Parathyroid adenoma (tissue), 2 donors: Measurements from ENCODE around the gene RDM1.

Source experiments
- H2AFZ ChIP-seq: fragments of 300-600 bp; sonication (generic); one replicate; pipeline ENCODE4 v1.7.0; 2017; ENCODE audit warnings: antibody characterized with exemption, mild to moderate bottlenecking
- H3K27ac ChIP-seq: fragments of 300-600 bp; sonication (generic); one replicate; pipeline ENCODE4 v1.7.0; 2017
- H3K27me3 ChIP-seq: fragments of 300-600 bp; sonication (generic); one replicate; pipeline ENCODE4 v1.7.0; 2017; ENCODE audit warnings: low read length; ENCODE audit not compliant: control insufficient read depth, insufficient read depth
- H3K36me3 ChIP-seq: fragments of 300-600 bp; sonication (generic); one replicate; pipeline ENCODE4 v1.7.0; 2017; ENCODE audit warnings: low read length; ENCODE audit not compliant: control insufficient read depth, insufficient read depth
- H3K4me1 ChIP-seq: fragments of 300-600 bp; sonication (generic); one replicate; pipeline ENCODE4 v1.7.0; 2017; ENCODE audit warnings: control low read depth
- H3K4me2 ChIP-seq: fragments of 300-600 bp; sonication (generic); one replicate; pipeline ENCODE4 v1.7.0; 2017; ENCODE audit warnings: low read length
- H3K4me3 ChIP-seq: fragments of 300-600 bp; sonication (generic); one replicate; pipeline ENCODE4 v1.7.0; 2017; ENCODE audit warnings: low read depth, low read length
- H3K79me2 ChIP-seq: fragments of 300-600 bp; sonication (generic); one replicate; pipeline ENCODE4 v1.7.0; 2017; ENCODE audit warnings: control low read depth
- H3K9ac ChIP-seq: fragments of 300-600 bp; sonication (generic); one replicate; pipeline ENCODE4 v1.7.0; 2017; ENCODE audit warnings: mild to moderate bottlenecking
- H3K9me3 ChIP-seq: fragments of 300-600 bp; sonication (generic); one replicate; pipeline ENCODE4 v1.7.0; 2017; ENCODE audit warnings: low read length; ENCODE audit not compliant: control insufficient read depth
- CTCF ChIP-seq: fragments of 300-600 bp; sonication (generic); IDR thresholded peaks from one replicate; pipeline ENCODE4 v1.7.0; 2017; ENCODE audit warnings: antibody characterized with exemption, mild to moderate bottlenecking
- donor health status: primary hyperparathyroidism.

The RDM1 gene

DNA sequence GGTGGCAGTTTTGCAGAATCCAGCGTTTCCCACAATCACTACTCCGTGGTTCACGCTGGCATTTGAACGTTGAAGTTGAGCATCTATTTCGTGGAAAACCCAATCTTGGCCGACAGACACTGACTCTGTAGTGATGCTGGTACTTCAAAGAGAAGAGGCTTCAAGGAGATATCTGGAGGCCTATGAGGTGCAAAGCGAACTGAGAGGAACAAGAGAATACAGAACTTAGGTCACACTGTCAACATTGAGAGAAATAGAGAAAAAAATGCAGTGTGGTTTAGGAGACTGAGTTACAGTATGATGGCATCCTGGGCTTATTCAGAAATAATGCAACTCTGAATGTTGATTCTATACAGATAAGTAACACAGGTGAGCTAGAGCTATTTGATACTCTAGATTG lies 34.7 kb upstream of the RDM1 start:
- H3K27me3 ChIP-seq = no peaks in the 10 kb centered on the region
- H2AFZ ChIP-seq = no peak overlapping the region
- H3K27ac ChIP-seq = no peak overlapping the region
- no peak overlapping the region for H3K4me3 ChIP-seq
- no peak for TF ChIP-seq CTCF
- no peaks in the 10 kb centered on the region for H3K79me2 ChIP-seq
- H3K4me1 ChIP-seq = no peaks in the 10 kb centered on the region
- no peaks in the 10 kb centered on the region for H3K9me3 ChIP-seq
- no peaks in the 10 kb centered on the region for H3K36me3 ChIP-seq
- no peak overlapping the region for H3K4me2 ChIP-seq
- no peak overlapping the region for H3K9ac ChIP-seq

- Histone ChIP-seq H3K79me2 (no peaks in the 10 kb centered on the region), H3K27ac (no peak overlapping the region), H2AFZ (no peak overlapping the region), H3K36me3 (no peaks in the 10 kb centered on the region), H3K9ac (no peak overlapping the region), H3K4me1 (no peaks in the 10 kb centered on the region), H3K4me3 (no peak overlapping the region), H3K27me3 (no peaks in the 10 kb centered on the region), H3K4me2 (no peak overlapping the region), H3K9me3 (no peaks in the 10 kb centered on the region)
- TF ChIP-seq CTCF = no peak
Observed at GRCh38 chr17:35963663-35964062, 33.1 kb upstream of the RDM1 start.

GRCh38 chr17:35953720-35954119 lies 23.1 kb upstream of the RDM1 start:
- Histone ChIP-seq H3K4me3 (no peak overlapping the region), H3K27me3 (no peaks in the 10 kb centered on the region), H3K4me2 (no peak overlapping the region), H3K79me2 (no peaks in the 10 kb centered on the region), H3K4me1 (no peaks in the 10 kb centered on the region), H3K9ac (no peak overlapping the region), H2AFZ (no peak overlapping the region), H3K36me3 (no peaks in the 10 kb centered on the region), H3K9me3 (no peaks in the 10 kb centered on the region), H3K27ac (no peak overlapping the region)
- TF ChIP-seq CTCF = no peak

DNA sequence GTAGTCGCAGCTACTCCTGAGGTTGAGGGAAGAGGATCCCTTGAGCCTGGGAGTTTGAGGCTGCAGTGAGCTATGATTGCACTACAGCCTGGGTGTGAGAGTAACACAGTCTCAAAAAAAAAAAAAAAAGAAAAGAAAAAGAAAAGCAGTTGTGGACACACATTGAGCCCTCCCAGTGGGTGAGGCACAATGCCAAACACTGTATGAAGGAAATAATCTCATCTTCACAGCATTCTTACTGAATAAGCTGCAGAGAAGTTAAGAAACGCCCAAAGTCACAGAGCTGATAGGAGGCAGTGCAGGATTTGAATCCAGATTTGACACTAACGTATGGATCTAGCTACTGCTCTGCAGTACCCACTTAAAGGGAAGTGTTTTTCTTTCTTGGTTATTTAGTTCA lies 18.8 kb upstream of the RDM1 start:
- no peak for TF ChIP-seq CTCF
- H3K4me1 ChIP-seq = no peaks in the 10 kb centered on the region

DNA sequence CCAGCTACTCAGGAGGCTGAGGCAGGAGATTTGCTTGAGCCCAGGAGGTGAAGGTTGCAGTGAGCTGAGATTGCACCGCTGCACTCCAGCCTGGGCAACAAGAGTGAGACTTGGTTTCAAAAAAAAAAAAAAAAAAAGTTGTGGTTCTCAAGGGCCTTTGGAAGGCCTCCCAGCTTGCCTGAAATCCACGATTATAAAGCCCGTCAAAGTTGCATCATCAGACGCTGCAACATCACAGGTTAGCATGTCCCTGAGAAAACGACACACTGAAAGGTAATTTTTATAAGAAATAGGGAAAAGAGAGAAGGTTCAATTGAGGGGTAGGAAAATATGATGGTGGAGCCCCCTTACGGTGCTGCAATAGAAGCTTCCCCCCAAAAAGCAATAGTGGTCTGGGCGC lies 17.5 kb upstream of the RDM1 start:
- no peaks in the 10 kb centered on the region for H3K27me3 ChIP-seq
- no peak for TF ChIP-seq CTCF
- H3K4me2 ChIP-seq = no peak overlapping the region
- no peak overlapping the region for H3K4me3 ChIP-seq
- no peak overlapping the region for H3K9ac ChIP-seq
- H3K36me3 ChIP-seq = no peaks in the 10 kb centered on the region
- no peaks in the 10 kb centered on the region for H3K4me1 ChIP-seq
- H3K79me2 ChIP-seq = no peaks in the 10 kb centered on the region
- H3K9me3 ChIP-seq = no peaks in the 10 kb centered on the region
- H3K27ac ChIP-seq = no peak overlapping the region
- H2AFZ ChIP-seq = no peak overlapping the region

More for the DNA sequence above, 18.8 kb upstream of the RDM1 start:
- no peak overlapping the region for H2AFZ ChIP-seq
- no peaks in the 10 kb centered on the region for H3K9me3 ChIP-seq
- H3K79me2 ChIP-seq = no peaks in the 10 kb centered on the region
- H3K27me3 ChIP-seq = no peaks in the 10 kb centered on the region
- no peaks in the 10 kb centered on the region for H3K36me3 ChIP-seq
- H3K4me2 ChIP-seq = no peak overlapping the region
- H3K9ac ChIP-seq = no peak overlapping the region
- H3K4me3 ChIP-seq = no peak overlapping the region
- H3K27ac ChIP-seq = no peak overlapping the region
